ENCODE results near the gene ARHGEF39.
"Not testable (repeated sequence)": the region's sequence is repeated elsewhere in the genome, so short reads cannot be mapped to it uniquely, and the experiment has no call there.

The ARHGEF39 gene

GRCh38 chr9:35616681-35617459 is 48.1 kb downstream of the ARHGEF39 start:
- DNase-seq = no peak

GRCh38 chr9:35615981-35616680 is 48.9 kb downstream of the ARHGEF39 start:
- DNase-seq = no peak

GRCh38 chr9:35612843-35613242 is 52.2 kb downstream of the ARHGEF39 start:
- no peak for DNase-seq

- not testable (repeated sequence) for DNase-seq
Measured at GRCh38 chr9:35612066-35612465, 52.9 kb downstream of the ARHGEF39 start.

- DNase-seq = no peak
Measured at GRCh38 chr9:35611230-35611797, 53.7 kb downstream of the ARHGEF39 start.

GRCh38 chr9:35609820-35610163 is 55.2 kb downstream of the ARHGEF39 start:
- DNase-seq = no peak

Data from NCI-H2107 (cell line).